Panc1 (cell line): ENCODE results near the gene RAB40B. TPM values are rescaled to one million over a fixed set of nuclear protein-coding genes. Genes with fewer than 3 reads are reported as not detected.

Experiments
- ATAC-seq: fragments of 200-7000 bp; cut with Tn5 transposase; 2 replicates; pipeline ENCODE4 v1.9.1; 2020; ENCODE audit warnings: mild to moderate bottlenecking, moderate library complexity
- BruUV-seq: library from RNA; stranded (reverse); fragments of 400-500 nt; replicated peaks from 2 replicates; lab custom pipeline; 2021; lab: Mats Ljungman, UMichigan
- CTCF ChIA-PET: fragments of 300-600 bp; sonication (Branson Sonifier 250); formaldehyde crosslinking; loops from one replicate; lab custom pipeline; 2022; ENCODE audit warnings: antibody characterized with exemption; lab: Charles Lee
- POLR2A ChIA-PET: fragments of 300-600 bp; sonication (Branson Sonifier 250); formaldehyde crosslinking; loops from one replicate; lab custom pipeline; 2022; ENCODE audit warnings: antibody characterized with exemption; lab: Charles Lee
- DNase-seq: peaks from one replicate; pipeline ENCODE4 v3.0.0-alpha.2; 2010; ENCODE audit warnings: low read depth, low spot score
- H3K27ac ChIP-seq: 2 replicates; pipeline ENCODE4 v1.5.1; 2011; ENCODE audit warnings: mild to moderate bottlenecking, low read length, inconsistent platforms
- H3K27me3 ChIP-seq: fragments of 200-500 bp; sonication (Bioruptor generic); 2 replicates; pipeline ENCODE4 v1.6.0; 2014; ENCODE audit warnings: low read length, inconsistent platforms; ENCODE audit not compliant: control insufficient read depth, insufficient read depth
- H3K36me3 ChIP-seq: fragments of 200-500 bp; sonication (Bioruptor generic); 2 replicates; pipeline ENCODE4 v1.5.1; 2014; ENCODE audit warnings: inconsistent platforms, mild to moderate bottlenecking, low read length, moderate library complexity; ENCODE audit not compliant: control insufficient read depth, insufficient read depth
- H3K4me1 ChIP-seq: 2 replicates; pipeline ENCODE4 v1.5.1; 2011; ENCODE audit warnings: inconsistent platforms, mild to moderate bottlenecking, low read length, moderate library complexity; ENCODE audit not compliant: control insufficient read depth, insufficient read depth
- H3K4me3 ChIP-seq, 2 experiments: 2 replicates each; pipeline ENCODE4 v1.5.1; 2011 to 2012; ENCODE audit warnings: low read depth in 2 of 2, low read length in 2 of 2, mild to moderate bottlenecking in 2 of 2, inconsistent platforms in 1 of 2, moderate library complexity in 1 of 2
- H3K9me3 ChIP-seq: fragments of 200-500 bp; sonication (Bioruptor generic); 2 replicates; pipeline ENCODE4 v1.5.1; 2014; ENCODE audit warnings: low read depth, mild to moderate bottlenecking, inconsistent platforms, low read length, moderate library complexity; ENCODE audit not compliant: control insufficient read depth, insufficient read depth
- POLR2AphosphoS5 ChIP-seq: IDR thresholded peaks from 2 replicates; pipeline ENCODE4 v1.6.1; 2012; ENCODE audit warnings: mild to moderate bottlenecking, low read depth, low read length, moderate library complexity
- SIN3A ChIP-seq: IDR thresholded peaks from 2 replicates; pipeline ENCODE4 v1.6.1; 2012; ENCODE audit warnings: low read depth, mild to moderate bottlenecking, low read length, moderate library complexity, borderline replicate concordance; ENCODE audit not compliant: insufficient read depth
- in situ Hi-C: cut with HindIII; loops from 2 replicates; pipeline ENCODE4 v1.10.0; 2016; ENCODE audit warnings: low sequenced_read_pairs, low pct_unique_long_range_greater_than_20kb
- intact Hi-C: fragments of 100-400 bp; cut with micrococcal nuclease; formaldehyde crosslinking; loops from one replicate; pipeline ENCODE4 v1.10.0; 2022; ENCODE audit not compliant: unreplicated experiment
- total RNA-seq: library from RNA; stranded (reverse); gene quantifications from one replicate; pipeline ENCODE4 v1.2.1, GENCODE V29; 2021; ENCODE audit not compliant: unreplicated experiment
- TF ChIP-seq, protein P1 (sequence below): fragments of 450-650 bp; IDR thresholded peaks from 2 replicates; pipeline ENCODE4 v1.5.1; 2017; ENCODE audit warnings: mild to moderate bottlenecking
- TF ChIP-seq, protein P2 (sequence below), 2 experiments: IDR thresholded peaks; 2 replicates each; pipeline ENCODE4 v1.6.1; 2011 to 2012; ENCODE audit warnings: low read depth in 2 of 2, control low read depth in 1 of 2, low read length in 1 of 2, mild to moderate bottlenecking in 1 of 2, moderate library complexity in 1 of 2; ENCODE audit not compliant: insufficient read depth in 1 of 2

RAB40B gene
- total RNA-seq, 1 experiment from 2014 or later: 7.1 TPM

DNA sequence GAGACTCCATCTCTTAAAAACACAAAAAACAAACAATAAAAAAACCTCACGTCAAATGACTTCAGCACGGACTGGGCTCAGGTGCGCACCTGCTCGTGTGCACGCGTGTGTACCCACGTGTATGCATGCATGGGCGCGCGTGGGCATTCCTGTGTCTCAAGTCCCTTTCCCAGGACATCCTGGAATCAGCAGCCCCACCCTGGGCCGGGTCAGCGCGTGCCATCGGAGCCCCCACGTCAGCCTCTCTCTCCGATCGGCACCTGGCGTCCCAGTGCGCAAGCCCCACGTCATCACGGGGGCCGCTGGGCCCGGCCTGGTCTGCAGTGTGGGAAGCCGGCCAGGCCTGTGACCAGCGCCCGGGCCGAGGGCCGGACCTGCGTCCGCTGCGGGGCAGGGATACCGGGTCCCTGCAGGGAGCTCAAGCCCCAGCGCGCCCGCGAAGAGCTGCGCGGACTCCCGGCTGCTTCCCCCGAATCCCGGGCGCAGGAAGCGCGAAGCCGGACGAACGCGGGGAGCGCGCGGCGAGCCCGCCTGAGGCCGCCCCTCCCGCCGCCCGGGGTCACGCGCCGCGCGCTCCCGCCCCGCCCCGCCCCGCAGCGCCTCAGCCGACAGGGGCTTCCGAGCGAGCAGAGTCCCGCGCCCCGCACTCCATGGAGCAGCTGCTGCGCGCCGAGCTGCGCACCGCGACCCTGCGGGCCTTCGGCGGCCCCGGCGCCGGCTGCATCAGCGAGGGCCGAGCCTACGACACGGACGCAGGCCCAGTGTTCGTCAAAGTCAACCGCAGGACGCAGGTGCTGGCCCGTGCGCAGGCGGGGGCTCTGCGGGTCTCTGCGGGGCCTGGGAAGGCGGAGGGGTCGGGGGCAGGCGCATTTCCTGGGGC is 36.7 kb upstream of the RAB40B start, which contains the start of gene FN3K:
Gene FN3K (plus strand): TSS at position 629 of the 880 bp plus-strand sequence. CDS start 22 bp downstream, at position 651.
- peak within 1 kb of the TSS; percentile 76 for H3K27ac ChIP-seq
- H3K36me3 ChIP-seq: no peaks in the 10 kb centered on the region
- no peaks in the 10 kb centered on the region for H3K4me1 ChIP-seq
- no peaks in the 10 kb centered on the region; the same call in 1 of the 2 replicates for H3K9me3 ChIP-seq
- POLR2A ChIA-PET: no interaction called here
- intact Hi-C loops (no loop called here), in situ Hi-C loops (no loop called here)
- DNase-seq: no peak
- CTCF ChIA-PET: interaction anchor here (0.6 kb wide), 1 partner anchor 309 kb away, joined by 7 read pairs; no protein-coding TSS in a partner anchor
- no TSS peak for BruUV-seq
- ATAC-seq: peak; percentile 89
- H3K4me3 ChIP-seq: peak within 1 kb of the TSS; percentile 56 to 70
- TF ChIP-seq, protein P1, sequence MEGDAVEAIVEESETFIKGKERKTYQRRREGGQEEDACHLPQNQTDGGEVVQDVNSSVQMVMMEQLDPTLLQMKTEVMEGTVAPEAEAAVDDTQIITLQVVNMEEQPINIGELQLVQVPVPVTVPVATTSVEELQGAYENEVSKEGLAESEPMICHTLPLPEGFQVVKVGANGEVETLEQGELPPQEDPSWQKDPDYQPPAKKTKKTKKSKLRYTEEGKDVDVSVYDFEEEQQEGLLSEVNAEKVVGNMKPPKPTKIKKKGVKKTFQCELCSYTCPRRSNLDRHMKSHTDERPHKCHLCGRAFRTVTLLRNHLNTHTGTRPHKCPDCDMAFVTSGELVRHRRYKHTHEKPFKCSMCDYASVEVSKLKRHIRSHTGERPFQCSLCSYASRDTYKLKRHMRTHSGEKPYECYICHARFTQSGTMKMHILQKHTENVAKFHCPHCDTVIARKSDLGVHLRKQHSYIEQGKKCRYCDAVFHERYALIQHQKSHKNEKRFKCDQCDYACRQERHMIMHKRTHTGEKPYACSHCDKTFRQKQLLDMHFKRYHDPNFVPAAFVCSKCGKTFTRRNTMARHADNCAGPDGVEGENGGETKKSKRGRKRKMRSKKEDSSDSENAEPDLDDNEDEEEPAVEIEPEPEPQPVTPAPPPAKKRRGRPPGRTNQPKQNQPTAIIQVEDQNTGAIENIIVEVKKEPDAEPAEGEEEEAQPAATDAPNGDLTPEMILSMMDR: no peak
- TF ChIP-seq SIN3A: 0 out of 2 replicates have a peak, but pooled peaks have one; percentile 76
- peak; percentile 74 for TF ChIP-seq POLR2AphosphoS5
- no peaks in the 10 kb centered on the region for H3K27me3 ChIP-seq

DNA sequence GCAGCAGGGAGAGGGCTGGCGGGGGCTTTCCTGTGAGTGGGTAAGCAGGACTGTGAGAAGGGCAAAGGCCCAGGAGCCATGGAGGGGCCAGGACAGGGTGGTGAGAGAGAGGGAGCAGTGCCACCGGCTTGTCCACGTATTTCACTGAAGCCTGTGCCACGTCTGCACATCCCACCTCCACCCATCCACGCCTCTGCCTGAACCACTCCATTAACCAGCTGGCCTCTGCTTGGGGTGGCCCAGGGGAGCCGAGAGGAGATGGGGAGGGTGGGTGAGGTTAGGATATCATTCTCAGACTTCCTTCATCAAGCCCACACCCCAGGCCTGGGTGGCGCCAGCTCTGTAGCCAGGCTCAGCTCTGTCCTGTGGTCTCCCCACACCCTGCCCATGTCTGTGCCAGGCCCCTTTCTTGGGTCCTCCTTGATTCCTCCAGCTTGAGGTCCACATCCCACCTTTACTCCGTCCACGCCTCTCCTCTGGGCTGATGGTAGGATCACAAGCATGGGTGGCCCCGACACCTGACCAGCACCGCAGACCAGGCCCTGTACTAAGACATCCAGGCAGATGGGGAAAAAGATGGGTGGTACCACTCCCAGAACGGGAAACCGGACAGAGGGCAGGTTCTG is 33.7 kb upstream of the RAB40B start:
- Histone ChIP-seq H3K4me3 (no peak overlapping the region), H3K36me3 (no peaks in the 10 kb centered on the region), H3K9me3 (no peaks in the 10 kb centered on the region; the same call in 1 of the 2 replicates), H3K27me3 (no peaks in the 10 kb centered on the region), H3K4me1 (no peaks in the 10 kb centered on the region), H3K27ac (no peak overlapping the region)
- in situ Hi-C loops: no loop called here
- CTCF ChIA-PET: no interaction called here
- TF ChIP-seq, protein P2, sequence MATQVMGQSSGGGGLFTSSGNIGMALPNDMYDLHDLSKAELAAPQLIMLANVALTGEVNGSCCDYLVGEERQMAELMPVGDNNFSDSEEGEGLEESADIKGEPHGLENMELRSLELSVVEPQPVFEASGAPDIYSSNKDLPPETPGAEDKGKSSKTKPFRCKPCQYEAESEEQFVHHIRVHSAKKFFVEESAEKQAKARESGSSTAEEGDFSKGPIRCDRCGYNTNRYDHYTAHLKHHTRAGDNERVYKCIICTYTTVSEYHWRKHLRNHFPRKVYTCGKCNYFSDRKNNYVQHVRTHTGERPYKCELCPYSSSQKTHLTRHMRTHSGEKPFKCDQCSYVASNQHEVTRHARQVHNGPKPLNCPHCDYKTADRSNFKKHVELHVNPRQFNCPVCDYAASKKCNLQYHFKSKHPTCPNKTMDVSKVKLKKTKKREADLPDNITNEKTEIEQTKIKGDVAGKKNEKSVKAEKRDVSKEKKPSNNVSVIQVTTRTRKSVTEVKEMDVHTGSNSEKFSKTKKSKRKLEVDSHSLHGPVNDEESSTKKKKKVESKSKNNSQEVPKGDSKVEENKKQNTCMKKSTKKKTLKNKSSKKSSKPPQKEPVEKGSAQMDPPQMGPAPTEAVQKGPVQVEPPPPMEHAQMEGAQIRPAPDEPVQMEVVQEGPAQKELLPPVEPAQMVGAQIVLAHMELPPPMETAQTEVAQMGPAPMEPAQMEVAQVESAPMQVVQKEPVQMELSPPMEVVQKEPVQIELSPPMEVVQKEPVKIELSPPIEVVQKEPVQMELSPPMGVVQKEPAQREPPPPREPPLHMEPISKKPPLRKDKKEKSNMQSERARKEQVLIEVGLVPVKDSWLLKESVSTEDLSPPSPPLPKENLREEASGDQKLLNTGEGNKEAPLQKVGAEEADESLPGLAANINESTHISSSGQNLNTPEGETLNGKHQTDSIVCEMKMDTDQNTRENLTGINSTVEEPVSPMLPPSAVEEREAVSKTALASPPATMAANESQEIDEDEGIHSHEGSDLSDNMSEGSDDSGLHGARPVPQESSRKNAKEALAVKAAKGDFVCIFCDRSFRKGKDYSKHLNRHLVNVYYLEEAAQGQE (IDR thresholded peaks at IDR 0.05; ENCODE audit: insufficient read depth in 1 of 2, low read depth in 2 of 2, low read length in 1 of 2): no peak
- POLR2A ChIA-PET: no interaction called here
- intact Hi-C loops: no loop called here
- no peak for ATAC-seq
- DNase-seq: no peak
- no TSS peak for BruUV-seq
